Breast epithelium (tissue), 3 donors: ENCODE results near the gene GPR84.
A peak's percentile ranks its signal among the peaks of the same experiment; 100 is the strongest.

Experiments
- CTCF ChIP-seq, 3 donors: fragments of 450-650 bp; IDR thresholded peaks; one replicate each; pipeline ENCODE4 v1.5.1; 2016 to 2017; ENCODE audit warnings: antibody characterized with exemption in 3 of 3, mild to moderate bottlenecking in 3 of 3, moderate library complexity in 3 of 3
- POLR2A ChIP-seq: fragments of 450-650 bp; IDR thresholded peaks from one replicate; pipeline ENCODE4 v1.6.1; 2016; ENCODE audit warnings: antibody characterized with exemption, mild to moderate bottlenecking, moderate library complexity

DNA sequence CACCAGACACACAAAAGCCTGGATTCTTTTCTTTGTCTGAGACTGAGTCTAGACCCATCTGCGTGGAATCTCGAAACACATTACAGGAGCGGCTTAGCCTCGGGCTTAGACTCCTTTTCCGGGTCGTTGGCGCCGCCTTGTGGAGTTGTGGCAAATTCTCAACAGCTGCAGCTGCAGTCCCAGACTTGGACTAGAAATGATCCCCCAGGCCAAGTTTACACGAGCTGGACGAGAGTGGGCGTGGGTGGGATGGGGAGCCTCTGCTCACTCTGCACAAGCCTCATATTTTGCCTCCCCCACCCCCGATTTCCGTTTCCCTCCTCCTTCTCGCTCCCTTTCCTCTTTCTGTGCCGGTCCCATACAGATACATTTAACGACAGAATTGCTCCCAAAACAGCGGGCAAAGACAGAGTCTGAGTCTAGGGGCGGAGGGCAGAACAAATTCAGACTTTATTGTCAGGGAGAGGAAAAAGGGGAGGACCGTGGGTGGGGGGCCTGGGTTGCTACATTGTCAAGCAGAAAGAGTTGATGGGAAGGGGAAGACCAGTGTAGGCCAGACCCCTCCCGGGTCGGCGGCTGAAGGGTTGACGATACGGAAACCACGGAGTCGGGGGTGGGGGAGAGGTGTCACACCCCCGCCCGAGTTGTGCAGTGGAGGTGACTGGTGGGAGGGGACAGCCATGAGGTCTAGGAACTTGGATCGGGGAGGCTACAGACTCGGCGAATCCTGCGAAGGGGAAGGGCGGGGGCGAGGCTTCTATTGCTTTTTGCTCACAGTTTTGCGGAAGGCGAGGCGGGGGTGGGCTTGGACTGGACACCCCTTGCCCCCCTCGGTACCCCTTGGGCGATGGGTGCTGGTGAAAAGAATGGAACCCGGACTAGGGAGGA lies 4.7 kb upstream of the GPR84 start:
- TF ChIP-seq POLR2A (no peak), CTCF (IDR thresholded peaks at IDR 0.05) (peak; percentile 82 to 89 (median 88))
